ENCODE data around the gene COL4A2.

Gene COL4A2

GRCh38 chr13:110306960-110307766 lies at the start of gene COL4A2, which contains the start of gene COL4A1:
Gene COL4A2 (plus strand): TSS chr13:110307284. CDS start chr13:110307904, 620 bp downstream.
Gene COL4A1 (minus strand): TSS chr13:110307157. CDS start chr13:110307027, 130 bp downstream.
- DNase-seq (ENCODE audit: low spot score), result peak; percentile 83

- no peak for DNase-seq (ENCODE audit: low spot score)
Observed at GRCh38 chr13:110257408-110257807, 49.7 kb upstream of the COL4A2 start.

- DNase-seq (ENCODE audit: low spot score), result no peak
Observed at GRCh38 chr13:110258876-110259631, 48.0 kb upstream of the COL4A2 start.

- DNase-seq (ENCODE audit: low spot score), result no peak
Observed at GRCh38 chr13:110259651-110260050, 47.4 kb upstream of the COL4A2 start.

GRCh38 chr13:110261166-110262081 lies 45.7 kb upstream of the COL4A2 start:
- DNase-seq (ENCODE audit: low spot score), result no peak

GRCh38 chr13:110262082-110262436 lies 45.0 kb upstream of the COL4A2 start:
- no peak for DNase-seq (ENCODE audit: low spot score)

- no peak for DNase-seq (ENCODE audit: low spot score)
Observed at GRCh38 chr13:110262508-110263291, 44.4 kb upstream of the COL4A2 start.

- DNase-seq (ENCODE audit: low spot score), result no peak
Observed at GRCh38 chr13:110263404-110263803, 43.7 kb upstream of the COL4A2 start.

- no peak for DNase-seq (ENCODE audit: low spot score)
Observed at GRCh38 chr13:110263888-110264287, 43.2 kb upstream of the COL4A2 start.

- no peak for DNase-seq (ENCODE audit: low spot score)
Observed at GRCh38 chr13:110264685-110265275, 42.3 kb upstream of the COL4A2 start.

- no peak for DNase-seq (ENCODE audit: low spot score)
Observed at GRCh38 chr13:110265341-110265681, 41.8 kb upstream of the COL4A2 start.

GRCh38 chr13:110265682-110266430 lies 41.2 kb upstream of the COL4A2 start:
- no peak for DNase-seq (ENCODE audit: low spot score)

- DNase-seq (ENCODE audit: low spot score), result no peak
Observed at GRCh38 chr13:110266431-110266809, 40.7 kb upstream of the COL4A2 start.

- DNase-seq (ENCODE audit: low spot score), result peak; percentile 78
Observed at GRCh38 chr13:110266983-110267382, 40.1 kb upstream of the COL4A2 start.

GRCh38 chr13:110268061-110268460 lies 39.0 kb upstream of the COL4A2 start:
- DNase-seq (ENCODE audit: low spot score), result no peak

- no peak for DNase-seq (ENCODE audit: low spot score)
Observed at GRCh38 chr13:110268576-110269185, 38.4 kb upstream of the COL4A2 start.

- peak; percentile 36 for DNase-seq (ENCODE audit: low spot score)
Observed at GRCh38 chr13:110269509-110270185, 37.4 kb upstream of the COL4A2 start.

GRCh38 chr13:110270507-110270906 lies 36.6 kb upstream of the COL4A2 start:
- DNase-seq (ENCODE audit: low spot score), result peak; percentile 18

GRCh38 chr13:110271313-110271712 lies 35.8 kb upstream of the COL4A2 start:
- peak; percentile 22 for DNase-seq (ENCODE audit: low spot score)
